K562 (cell line): Measurements from ENCODE around the gene AP2A2. TPM values are rescaled to one million over a fixed set of nuclear protein-coding genes. Genes with fewer than 3 reads are reported as not detected.

ENCODE experiments used
- ATAC-seq: fragments of 200-7000 bp; cut with Tn5 transposase; 3 replicates; pipeline ENCODE4 v1.9.1; 2020; ENCODE audit warnings: moderate library complexity
- BruUV-seq: library from RNA; stranded (reverse); fragments of 400-500 nt; replicated peaks from 2 replicates; lab custom pipeline; 2021; lab: Mats Ljungman, UMichigan
- CTCF ChIA-PET: fragments of 300-600 bp; formaldehyde crosslinking; extraction: SDS; loops from one replicate; lab custom pipeline; 2021; ENCODE audit warnings: low intra/inter-chr PET ratio; lab: Yijun Ruan, JAX
- POLR2A ChIA-PET: fragments of 300-600, 350-650 bp; sonication (Branson Sonifier 250); formaldehyde crosslinking; extraction: SDS; loops from one replicate; lab custom pipeline; 2021; ENCODE audit warnings: antibody characterized with exemption, inconsistent platforms; lab: Yijun Ruan, JAX
- DNase-seq, 4 experiments: peaks; one replicate each; pipeline versions ENCODE4 v3.0.0 to v3.0.0-alpha.2; 2011 to 2018; ENCODE audit warnings: low spot score in 3 of 4, mixed read lengths in 3 of 4; ENCODE audit errors: extremely low read depth in 1 of 4
- FAIRE-seq: peaks from 2 replicates; lab custom pipeline; 2011; peaks lifted over from hg19 to GRCh38; lab: Jason Lieb, UNC
- H2AFZ ChIP-seq: 2 replicates; pipeline ENCODE4 v1.6.0; 2011; ENCODE audit warnings: low read depth, low read length, control low read depth, inconsistent platforms
- H3K27ac ChIP-seq: fragments of 200-600 bp; 3 replicates; pipeline ENCODE4 v1.8.0; 2011; ENCODE audit warnings: low read depth, mild to moderate bottlenecking, control low read depth, inconsistent platforms, low read length, moderate library complexity, mixed read lengths; ENCODE audit errors: extremely low read depth
- H3K27me3 ChIP-seq, 2 experiments: fragments of 300-600 bp in 1 of 2; 2 replicates in 1 of 2; 3 replicates in 1 of 2; pipeline versions ENCODE4 v1.6.0 to v1.8.0; 2011; ENCODE audit warnings: inconsistent platforms in 2 of 2, low read length in 2 of 2, mild to moderate bottlenecking in 1 of 2, mixed read lengths in 1 of 2, moderate library complexity in 1 of 2; ENCODE audit not compliant: control insufficient read depth in 2 of 2, insufficient read depth in 2 of 2
- H3K36me3 ChIP-seq: fragments of 300-600 bp; 3 replicates; pipeline ENCODE4 v1.8.0; 2011; ENCODE audit warnings: mild to moderate bottlenecking, low read length, inconsistent platforms; ENCODE audit not compliant: control insufficient read depth, insufficient read depth
- H3K4me1 ChIP-seq, 2 experiments: fragments of 200-600 bp in 1 of 2; replicated peaks in 1 of 2; 2 replicates in 1 of 2; 3 replicates in 1 of 2; pipeline versions ENCODE4 v1.5.1 to v1.8.0; 2011; ENCODE audit warnings: inconsistent platforms in 2 of 2, low read length in 2 of 2, mild to moderate bottlenecking in 1 of 2, mixed read lengths in 1 of 2, moderate library complexity in 1 of 2; ENCODE audit not compliant: control insufficient read depth in 2 of 2, insufficient read depth in 2 of 2
- H3K4me2 ChIP-seq: 2 replicates; pipeline ENCODE4 v1.6.1; 2011; ENCODE audit warnings: low read length, control low read depth, inconsistent platforms, mixed read lengths; ENCODE audit not compliant: insufficient read depth
- H3K4me3 ChIP-seq: fragments of 200-600 bp; sonication (generic), shearing (Covaris generic); 2 replicates; pipeline ENCODE4 v1.5.1; 2016; ENCODE audit warnings: control low read depth, inconsistent platforms
- H3K79me2 ChIP-seq: fragments of 200-600 bp; 3 replicates; pipeline ENCODE4 v1.8.0; 2011; ENCODE audit warnings: low read length, inconsistent platforms; ENCODE audit not compliant: control insufficient read depth, insufficient read depth
- H3K9ac ChIP-seq, 2 experiments: 2 replicates each; pipeline versions ENCODE4 v1.6.0 to v1.6.1; 2011; ENCODE audit warnings: low read depth in 2 of 2, low read length in 2 of 2, control low read depth in 1 of 2, inconsistent platforms in 1 of 2, mild to moderate bottlenecking in 1 of 2, mixed read lengths in 1 of 2; ENCODE audit not compliant: insufficient read depth in 1 of 2
- H3K9me1 ChIP-seq: one replicate; pipeline ENCODE4 v1.6.0; 2011; ENCODE audit warnings: inconsistent platforms, mild to moderate bottlenecking, low read length, moderate library complexity; ENCODE audit not compliant: control insufficient read depth, insufficient read depth
- H3K9me3 ChIP-seq: replicated peaks from 2 replicates; pipeline ENCODE4 v1.5.1; 2011; ENCODE audit warnings: low read depth, low read length, inconsistent platforms; ENCODE audit not compliant: control insufficient read depth, insufficient read depth
- H4K20me1 ChIP-seq: replicated peaks from 2 replicates; pipeline ENCODE4 v1.6.1; 2011; ENCODE audit warnings: low read length, inconsistent platforms, mixed read lengths; ENCODE audit not compliant: control insufficient read depth, insufficient read depth
- BCOR ChIP-seq: fragments of 450-650 bp; IDR thresholded peaks from 2 replicates; pipeline ENCODE4 v1.6.1; 2016
- CCAR2 ChIP-seq: fragments of 200-400 bp; formaldehyde crosslinking; IDR thresholded peaks from 2 replicates; pipeline ENCODE4 v1.6.1; 2017; ENCODE audit warnings: mild to moderate bottlenecking, low read depth, low read length
- PPARD ChIP-seq: fragments of 250-450 bp; sonication (Bioruptor Pico); IDR thresholded peaks from 2 replicates; pipeline ENCODE4 v1.8.0; 2022; ENCODE audit warnings: inconsistent platforms, mild to moderate bottlenecking, moderate library complexity
- RNF2 ChIP-seq: sonication (generic); IDR thresholded peaks from 2 replicates; pipeline ENCODE4 v1.6.1; 2016
- SLC30A9 ChIP-seq: fragments of 250-450 bp; sonication (Bioruptor Pico); IDR thresholded peaks from 2 replicates; pipeline ENCODE4 v1.8.0; 2022; ENCODE audit warnings: mild to moderate bottlenecking, moderate library complexity
- TAF15 ChIP-seq: fragments of 200-400 bp; formaldehyde crosslinking; IDR thresholded peaks from 2 replicates; pipeline ENCODE4 v1.6.1; 2017; ENCODE audit warnings: mild to moderate bottlenecking, low read depth, low read length, moderate library complexity
- XRCC5 ChIP-seq: fragments of 200-400 bp; formaldehyde crosslinking; IDR thresholded peaks from 2 replicates; pipeline ENCODE4 v1.6.1; 2017; ENCODE audit warnings: low read depth, mild to moderate bottlenecking, low read length
- ZEB2 ChIP-seq: fragments of 450-650 bp; IDR thresholded peaks from 2 replicates; pipeline ENCODE4 v1.6.1; 2016
- ZNF699 ChIP-seq: fragments of 250-450 bp; sonication (Bioruptor Pico); IDR thresholded peaks from 2 replicates; pipeline ENCODE4 v1.8.0; 2021; ENCODE audit warnings: mild to moderate bottlenecking, moderate library complexity; ENCODE audit not compliant: insufficient replicate concordance
- WGBS: fragments of 100-300 bp; shearing (Covaris generic); methylation state at CpG from one replicate; pipeline ENCODE4 v1.1.6; 2016; ENCODE audit warnings: low coverage, mixed read lengths; ENCODE audit not compliant: insufficient coverage; ENCODE audit errors: missing lambda C conversion rate; 5-methylcytosine and 5-hydroxymethylcytosine counted together
- in situ Hi-C: fragments of 300-500 bp; cut with MboI; formaldehyde crosslinking; loops from 4 replicates; pipeline ENCODE4 v1.15.0; 2018; ENCODE audit warnings: inconsistent platforms, mixed read lengths
- intact Hi-C: fragments of 100-400 bp; cut with micrococcal nuclease; formaldehyde crosslinking; loops from 2 replicates; pipeline ENCODE4 v1.14.2; 2022
- polyA plus RNA-seq, 8 experiments: library from polyadenylated mRNA; depleted of rRNA in 4 of 8; stranded (reverse) in 5 of 8; unstranded in 3 of 8; fragments of >200 nt; fragmentation: Nextera tagmentation in 2 of 8; fragmentation: Illumina TruSeq in 1 of 8; extraction: Ambion mirVana in 2 of 8; extraction: Trizol in 1 of 8; gene quantifications; 2 replicates each; pipeline versions ENCODE4 v1.2.1 to v1.2.3, GENCODE V29; 2011 to 2014; ENCODE audit warnings: inconsistent platforms in 1 of 8, missing spikeins in 1 of 8
- total RNA-seq, 7 experiments: library from RNA; depleted of rRNA in 6 of 7; stranded (reverse); fragments of >200 nt in 6 of 7; fragmentation: Illumina TruSeq in 2 of 7; extraction: Trizol in 2 of 7; gene quantifications; 2 replicates each; pipeline versions ENCODE4 v1.2.1 to v1.2.3, GENCODE V29; 2011 to 2021; ENCODE audit warnings: low replicate concordance in 1 of 7

Gene AP2A2
- total and polyA plus RNA-seq, 9 of the 15 experiments (the other 6 are each of a cell fraction or from before 2014, with no cell fraction given), result 0.69 to 41.7 (median 15.2) TPM

GRCh38 chr11:1015064-1015463 is 89.4 kb downstream of the AP2A2 start:
- DNase-seq (no peak), ATAC-seq (no peak), FAIRE-seq (no peak)
- H3K4me3 ChIP-seq, result no peak overlapping the region
- H3K4me2 ChIP-seq, result no peak overlapping the region
- peaks cover 0 to 28% of the 10 kb centered on the region in 2 experiments; a peak in 1 of 5 replicates for H3K4me1 ChIP-seq
- in situ Hi-C loops (no loop called here), intact Hi-C loops (no loop called here)
- no peak overlapping the region for H3K27ac ChIP-seq
- peaks cover 7% of the 10 kb centered on the region for H3K9me1 ChIP-seq
- H4K20me1 ChIP-seq, result no peaks in the 10 kb centered on the region; the same call in 1 of the 2 replicates
- H3K27me3 ChIP-seq, result peaks cover 2 to 33% of the 10 kb centered on the region in 2 experiments; a peak in 4 of 5 replicates
- ChIA-PET POLR2A (no interaction called here), CTCF (no interaction called here)
- H2AFZ ChIP-seq, result no peak overlapping the region
- 23% methylated on average over 7 of the region's 7 CpGs for WGBS
- H3K9me3 ChIP-seq, result no peaks in the 10 kb centered on the region
- peaks cover 13% of the 10 kb centered on the region; the same call in 1 of the 3 replicates for H3K36me3 ChIP-seq
- H3K79me2 ChIP-seq, result no peaks in the 10 kb centered on the region
- TF ChIP-seq PPARD (CRISPR knock-in tag) (no peak), BCOR (no peak), XRCC5 (no peak), RNF2 (no peak), CCAR2 (no peak), ZNF699 (CRISPR knock-in tag) (no peak), TAF15 (no peak), ZEB2 (no peak), SLC30A9 (CRISPR knock-in tag) (no peak)
- no peak overlapping the region for H3K9ac ChIP-seq
- BruUV-seq, result no TSS peak
